Glomerular endothelial cell (primary cell): ENCODE data around the gene DACT1. TPM values are rescaled to one million over a fixed set of nuclear protein-coding genes. Genes with fewer than 3 reads are reported as not detected.

Experiments used
- DNase-seq: peaks from one replicate; pipeline ENCODE4 v3.0.0-alpha.2; 2011; ENCODE audit warnings: low read depth, low spot score; ENCODE audit errors: extremely low read depth
- total RNA-seq: library from RNA; depleted of rRNA; stranded (reverse); fragments of >200 nt; gene quantifications from 2 replicates; pipeline ENCODE4 v1.2.3, GENCODE V29; 2015

The DACT1 gene
- total RNA-seq, 1 donor from 2014 or later = 4.3 TPM

- DNase-seq = no peak
These were observed 28.2 kb downstream of the DACT1 start for GRCh38 chr14:58665773-58666500.

GRCh38 chr14:58666737-58667136 is 29.0 kb downstream of the DACT1 start:
- no peak for DNase-seq

GRCh38 chr14:58667900-58668299 is 30.1 kb downstream of the DACT1 start:
- no peak for DNase-seq

DNA sequence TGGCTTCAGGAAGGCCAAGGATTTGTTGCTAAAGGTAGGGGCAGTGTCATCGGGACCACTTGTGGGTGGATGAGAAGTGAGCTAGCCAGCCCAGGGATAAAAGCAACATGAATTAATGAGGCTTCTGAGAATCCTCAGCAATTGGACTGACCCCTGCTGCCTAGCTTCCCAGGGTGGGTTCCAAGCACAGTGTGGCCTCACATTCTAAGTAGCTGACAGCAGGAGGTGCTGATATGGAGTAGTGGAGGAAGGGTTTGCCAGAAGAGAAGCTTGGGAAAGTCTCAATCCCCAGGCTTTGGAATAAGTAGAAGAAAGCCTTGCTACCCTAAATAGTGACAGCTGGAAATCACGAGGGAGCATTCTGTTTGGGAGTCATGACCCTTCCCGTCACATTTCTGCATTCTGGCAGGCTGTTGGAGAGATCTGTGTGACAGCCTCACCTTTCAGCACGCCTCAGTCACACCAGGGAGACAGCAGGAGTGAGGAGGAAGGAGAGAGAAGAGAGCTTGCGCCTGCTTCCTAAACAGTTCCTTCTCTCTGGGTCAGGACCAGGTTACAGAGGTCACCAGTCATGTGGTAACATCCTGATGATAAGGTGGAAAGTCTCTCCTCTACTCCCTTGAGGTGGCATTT is 31.2 kb downstream of the DACT1 start:
- DNase-seq = no peak

DNA sequence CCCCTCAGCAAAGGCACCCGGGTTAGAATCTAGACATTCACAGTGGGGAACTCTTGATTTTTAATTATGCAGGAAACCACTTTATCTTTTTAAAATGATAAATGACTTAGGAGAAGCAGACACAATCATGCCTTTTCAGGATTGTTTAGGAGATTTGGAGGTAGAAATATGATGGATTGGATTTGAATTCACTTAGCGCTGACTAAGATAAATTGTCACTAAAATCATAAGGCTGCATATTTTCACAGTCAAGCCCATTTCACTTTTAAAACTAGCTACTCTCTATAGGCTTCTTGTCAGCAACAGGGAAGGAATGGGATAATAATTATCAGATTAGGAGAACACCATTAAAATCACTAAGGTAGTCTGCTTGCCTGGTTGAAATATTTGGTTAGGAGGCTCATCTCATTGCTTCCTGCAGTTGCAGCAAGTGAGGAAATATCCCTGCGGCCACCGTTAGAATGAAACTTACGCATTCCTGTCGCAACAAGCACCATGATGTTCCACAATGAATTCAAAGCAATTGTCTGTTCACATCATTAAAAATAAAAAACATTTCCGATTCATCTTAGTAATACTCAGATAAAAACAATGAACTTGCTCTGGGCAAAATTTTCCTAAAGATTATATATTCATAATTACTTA is 31.9 kb downstream of the DACT1 start:
- DNase-seq = no peak

DNA sequence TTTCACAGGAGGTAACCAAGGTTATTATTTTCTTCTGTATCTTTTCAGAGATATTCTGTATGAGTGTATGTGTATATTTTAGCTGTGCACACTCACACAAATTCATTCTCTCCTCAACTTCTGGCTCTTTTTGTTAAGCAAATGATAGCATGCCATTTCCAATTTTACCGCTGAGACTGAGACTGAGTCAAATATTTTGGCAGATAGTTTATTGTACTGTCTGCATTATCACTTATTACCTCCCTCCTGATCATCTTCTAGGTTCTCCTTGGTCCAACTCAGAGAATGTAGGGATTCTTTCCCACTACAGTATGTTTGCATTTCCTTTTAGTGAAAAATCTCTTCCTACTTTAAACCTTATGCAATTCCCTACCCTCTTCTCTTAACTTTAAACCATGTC is 33.3 kb downstream of the DACT1 start:
- no peak for DNase-seq

DNA sequence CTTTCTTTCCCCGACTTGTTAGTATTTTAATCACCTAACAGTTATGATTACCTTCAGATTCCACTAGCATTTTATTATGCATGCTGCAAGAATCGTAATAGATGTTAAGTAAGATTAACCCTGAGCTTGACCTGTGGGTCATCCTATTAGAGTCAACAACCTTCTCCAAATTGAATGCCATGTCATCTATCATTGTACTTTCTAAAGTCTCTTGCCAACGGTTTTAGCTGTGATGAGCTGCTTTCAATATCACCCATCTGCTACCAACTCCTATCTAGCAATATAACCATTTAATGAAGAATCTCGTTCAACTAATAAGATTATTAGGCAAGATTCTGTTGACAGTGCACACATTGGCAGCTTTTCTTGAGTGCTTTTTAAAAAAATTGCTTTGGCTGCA is 33.7 kb downstream of the DACT1 start:
- no peak for DNase-seq

GRCh38 chr14:58673722-58674121 is 36.0 kb downstream of the DACT1 start:
- no peak for DNase-seq

DNA sequence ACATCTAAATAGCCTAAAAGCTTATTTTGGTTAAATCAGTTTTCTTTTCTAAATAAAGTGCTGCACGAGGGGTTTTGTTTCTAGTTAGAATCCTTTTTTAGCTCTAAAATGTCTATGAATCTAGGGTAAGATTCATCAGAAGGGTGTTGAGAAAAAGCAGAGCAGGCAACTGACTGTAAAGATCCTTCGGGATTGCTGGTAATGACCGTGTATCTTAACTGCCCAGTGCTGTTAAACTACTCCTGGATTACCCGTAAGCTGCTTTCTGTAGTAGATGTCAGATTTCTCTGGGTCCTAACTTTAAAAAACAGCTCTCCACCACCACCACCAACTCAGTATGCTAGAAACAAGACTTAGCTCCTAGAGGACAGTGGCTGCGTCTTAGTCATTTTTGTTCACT is 39.2 kb downstream of the DACT1 start:
- DNase-seq = no peak

DNA sequence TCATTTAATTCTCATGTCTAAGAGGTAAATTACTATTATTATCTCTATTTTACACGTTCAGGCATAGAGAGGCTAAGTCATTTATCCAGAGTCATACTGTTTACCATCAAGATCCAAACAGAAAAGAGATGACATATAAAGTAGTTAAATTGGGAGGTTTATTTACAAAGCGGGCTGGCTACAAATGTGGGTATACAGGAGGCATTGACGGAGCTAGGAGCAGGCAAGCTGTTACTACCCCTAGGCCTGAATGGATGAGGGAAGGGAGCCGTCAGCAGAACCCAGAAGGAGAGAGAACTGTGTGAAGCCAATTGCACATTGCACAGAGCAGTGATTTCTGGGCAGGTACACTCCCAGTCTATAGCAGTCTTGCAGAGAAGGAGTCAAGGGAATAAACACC is 39.8 kb downstream of the DACT1 start:
- no peak for DNase-seq

GRCh38 chr14:58677996-58678395 is 40.2 kb downstream of the DACT1 start:
- DNase-seq = no peak

- DNase-seq = no peak
These were observed 42.9 kb downstream of the DACT1 start for GRCh38 chr14:58680698-58681097.

DNA sequence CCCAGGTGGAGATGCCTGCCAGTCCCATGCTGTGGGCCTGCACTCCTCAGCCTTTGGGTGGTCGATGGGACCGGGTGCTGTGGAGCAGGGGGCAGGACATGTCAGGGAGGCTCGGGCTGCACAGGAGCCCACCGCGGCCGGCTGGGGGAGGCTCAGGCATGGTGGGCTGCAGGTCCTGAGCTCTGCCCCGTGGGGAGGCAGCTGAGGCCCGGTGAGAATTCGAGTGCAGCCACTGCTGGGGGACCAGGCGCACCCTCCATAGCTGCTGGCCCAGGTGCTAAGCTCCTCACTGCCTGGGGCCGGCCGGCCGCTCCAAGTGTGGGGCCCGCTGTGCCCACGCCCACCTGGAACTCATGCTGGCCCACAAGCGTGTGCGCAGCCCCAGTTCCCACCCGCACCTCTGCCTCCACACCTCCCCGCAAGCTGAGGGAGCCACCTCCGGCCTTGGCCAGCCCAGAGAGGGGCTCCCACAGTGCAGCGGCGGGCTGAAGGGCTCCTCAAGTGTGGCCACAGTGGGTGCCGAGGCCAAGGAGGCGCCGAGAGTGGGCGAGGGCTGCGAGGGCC is 49.6 kb downstream of the DACT1 start:
- DNase-seq = no peak

- no peak for DNase-seq
These were observed 53.2 kb downstream of the DACT1 start for GRCh38 chr14:58690801-58691516.

- no peak for DNase-seq
These were observed 55.3 kb downstream of the DACT1 start for GRCh38 chr14:58693048-58693447.

GRCh38 chr14:58695514-58695913 is 57.8 kb downstream of the DACT1 start:
- DNase-seq = no peak

DNA sequence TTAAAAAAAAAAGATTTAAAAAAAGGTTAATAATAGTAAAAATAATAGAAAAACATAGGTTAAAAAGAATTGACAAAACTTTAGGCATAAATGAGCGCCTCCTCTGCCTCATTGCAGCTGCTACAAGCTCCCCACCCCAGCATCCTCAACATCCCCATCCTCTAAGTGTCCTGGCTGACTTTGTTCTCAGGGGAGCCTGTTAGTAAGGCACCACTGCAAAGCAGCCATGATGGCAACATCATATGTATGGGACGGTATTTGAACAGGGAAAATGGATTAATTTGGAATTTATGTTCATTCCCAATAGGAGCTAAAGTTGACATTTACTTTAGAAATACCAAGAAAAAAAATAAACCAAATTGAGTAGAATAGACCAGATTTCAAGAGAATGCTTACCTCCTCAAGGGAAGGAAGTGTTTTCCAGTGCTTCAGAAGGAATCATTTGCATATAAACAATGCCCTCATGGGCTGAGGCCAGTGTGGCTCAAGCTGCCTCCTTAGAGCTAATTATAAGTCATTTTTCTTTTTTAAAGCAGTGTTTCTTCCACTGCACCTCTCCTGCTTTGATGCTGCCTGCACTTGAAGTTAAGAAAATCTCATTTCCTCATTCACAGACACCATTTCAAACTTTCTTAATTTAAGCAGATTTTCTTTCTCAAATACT is 59.6 kb downstream of the DACT1 start:
- DNase-seq = no peak
